GM23248 (cell line): ENCODE data around the gene SLC16A11.

Source experiments
- EZH2 ChIP-seq: fragments of 200-600 bp; sonication (generic); IDR thresholded peaks from 2 replicates; pipeline ENCODE4 v1.6.1; 2018; ENCODE audit warnings: antibody characterized with exemption, mild to moderate bottlenecking; ENCODE audit not compliant: insufficient read depth, poor library complexity, severe bottlenecking
- EZH2phosphoT487 ChIP-seq: fragments of 200-600 bp; sonication (generic); IDR thresholded peaks from 2 replicates; pipeline ENCODE4 v1.6.1; 2018; ENCODE audit warnings: antibody characterized with exemption, moderate library complexity, mild to moderate bottlenecking, low read depth; ENCODE audit not compliant: insufficient read depth

- TF ChIP-seq EZH2 (no peak), EZH2phosphoT487 (no peak)
These were observed 23.9 kb downstream of the SLC16A11 start for GRCh38 chr17:7019839-7020519.
